ENCODE data around the gene C5orf46. TPM values are rescaled to one million over a fixed set of nuclear protein-coding genes. Genes with fewer than 3 reads are reported as not detected.

Gene C5orf46
- polyA plus RNA-seq, 1 donor (not counting 4 experiments of a cell fraction or from before 2014, with no cell fraction given) = 0.75 TPM

- Histone ChIP-seq H3K4me2 (ENCODE audit: control insufficient read depth, extremely low read depth, insufficient read depth, low read depth, low read length) (no peak overlapping the region), H3K9me1 (ENCODE audit: control insufficient read depth, extremely low read depth, insufficient read depth, low read length) (no peaks in the 10 kb centered on the region), H3K27ac (ENCODE audit: control insufficient read depth, insufficient read depth, low read length) (no peak overlapping the region), H3K36me3 (ENCODE audit: control insufficient read depth in 2 of 2, extremely low read depth in 1 of 2, insufficient read depth in 2 of 2, low read length in 2 of 2) (no peaks in the 10 kb centered on the region), H3K9ac (ENCODE audit: control insufficient read depth, extremely low read depth, insufficient read depth, low read length) (no peak overlapping the region), H3K4me1 (ENCODE audit: control insufficient read depth, extremely low read depth, insufficient read depth, low read length) (no peaks in the 10 kb centered on the region), H2AFZ (ENCODE audit: control insufficient read depth, low read length) (no peak overlapping the region), H3K27me3 (ENCODE audit: control insufficient read depth, extremely low read depth, insufficient read depth, low read length) (peaks cover 4% of the 10 kb centered on the region), H4K20me1 (ENCODE audit: control insufficient read depth, extremely low read depth, insufficient read depth, low read length) (no peaks in the 10 kb centered on the region), H3K9me3 (ENCODE audit: control insufficient read depth, low read depth, low read length) (no peaks in the 10 kb centered on the region), H3K79me2 (ENCODE audit: control insufficient read depth, insufficient read depth, low read length) (no peaks in the 10 kb centered on the region), H3K4me3 (ENCODE audit: control insufficient read depth in 2 of 3, extremely low read depth in 1 of 3, insufficient read depth in 2 of 3, low read depth in 1 of 3, low read length in 3 of 3) (no peak overlapping the region)
- DNase-seq (ENCODE audit: low read depth, low spot score) (no peak), FAIRE-seq (no peak)
- TF ChIP-seq EZH2 (IDR thresholded peaks at IDR 0.05; ENCODE audit: low read length) (no peak), CTCF (optimal IDR thresholded peaks at IDR 0.05 in 1 of 3, IDR thresholded peaks at IDR 0.05 in 1 of 3, conservative IDR thresholded peaks at IDR 0.05 in 1 of 3; ENCODE audit: extremely low read depth in 1 of 3, insufficient read depth in 2 of 3, low read length in 3 of 3) (no peak)
- dilution Hi-C loops (cut with MboI; ENCODE audit: extremely low pct_ligation_motif_present, low sequenced_read_pairs) = no loop called here
Measured at GRCh38 chr5:147876626-147877025, 29.7 kb downstream of the C5orf46 start.

GRCh38 chr5:147876141-147876540 is 30.2 kb downstream of the C5orf46 start:
- dilution Hi-C loops (cut with MboI; ENCODE audit: extremely low pct_ligation_motif_present, low sequenced_read_pairs) = no loop called here
- DNase-seq (ENCODE audit: low read depth, low spot score) = no peak

More at GRCh38 chr5:147876141-147876540, 30.2 kb downstream of the C5orf46 start:
- no peaks in the 10 kb centered on the region for H3K4me1 ChIP-seq (ENCODE audit: control insufficient read depth, extremely low read depth, insufficient read depth, low read length)
- no peak overlapping the region for H3K4me3 ChIP-seq (ENCODE audit: control insufficient read depth in 2 of 3, extremely low read depth in 1 of 3, insufficient read depth in 2 of 3, low read depth in 1 of 3, low read length in 3 of 3)
- H3K27me3 ChIP-seq (ENCODE audit: control insufficient read depth, extremely low read depth, insufficient read depth, low read length) = peaks cover 4% of the 10 kb centered on the region
- H3K9me3 ChIP-seq (ENCODE audit: control insufficient read depth, low read depth, low read length) = no peaks in the 10 kb centered on the region
- no peak overlapping the region for H3K27ac ChIP-seq (ENCODE audit: control insufficient read depth, insufficient read depth, low read length)
- H3K79me2 ChIP-seq (ENCODE audit: control insufficient read depth, insufficient read depth, low read length) = no peaks in the 10 kb centered on the region
- no peak overlapping the region for H3K9ac ChIP-seq (ENCODE audit: control insufficient read depth, extremely low read depth, insufficient read depth, low read length)
- H2AFZ ChIP-seq (ENCODE audit: control insufficient read depth, low read length) = no peak overlapping the region
- no peak overlapping the region for H3K4me2 ChIP-seq (ENCODE audit: control insufficient read depth, extremely low read depth, insufficient read depth, low read depth, low read length)
- H3K36me3 ChIP-seq (ENCODE audit: control insufficient read depth in 2 of 2, extremely low read depth in 1 of 2, insufficient read depth in 2 of 2, low read length in 2 of 2) = no peaks in the 10 kb centered on the region
- no peak for FAIRE-seq
- TF ChIP-seq CTCF (optimal IDR thresholded peaks at IDR 0.05 in 1 of 3, IDR thresholded peaks at IDR 0.05 in 1 of 3, conservative IDR thresholded peaks at IDR 0.05 in 1 of 3; ENCODE audit: extremely low read depth in 1 of 3, insufficient read depth in 2 of 3, low read length in 3 of 3) (no peak), EZH2 (IDR thresholded peaks at IDR 0.05; ENCODE audit: low read length) (no peak)
- H3K9me1 ChIP-seq (ENCODE audit: control insufficient read depth, extremely low read depth, insufficient read depth, low read length) = no peaks in the 10 kb centered on the region
- H4K20me1 ChIP-seq (ENCODE audit: control insufficient read depth, extremely low read depth, insufficient read depth, low read length) = no peaks in the 10 kb centered on the region

All from keratinocyte (primary cell).